Stimulated activated CD8-positive, alpha-beta memory T cell treated with anti-CD3 and anti-CD28 coated beads, Interleukin-12 subunit alpha, Interleukin-12 subunit beta, amount 100 ng/mL, for 24 hours (primary cell): ENCODE data around the gene DCAF8L2.
"Not testable (repeated sequence)": the region's sequence is repeated elsewhere in the genome, so short reads cannot be mapped to it uniquely, and the experiment has no call there.

Source experiments
- DNase-seq: peaks from one replicate; pipeline ENCODE4 v3.0.0-alpha.2; 2020; ENCODE audit errors: extremely low read depth

Gene DCAF8L2

DNA sequence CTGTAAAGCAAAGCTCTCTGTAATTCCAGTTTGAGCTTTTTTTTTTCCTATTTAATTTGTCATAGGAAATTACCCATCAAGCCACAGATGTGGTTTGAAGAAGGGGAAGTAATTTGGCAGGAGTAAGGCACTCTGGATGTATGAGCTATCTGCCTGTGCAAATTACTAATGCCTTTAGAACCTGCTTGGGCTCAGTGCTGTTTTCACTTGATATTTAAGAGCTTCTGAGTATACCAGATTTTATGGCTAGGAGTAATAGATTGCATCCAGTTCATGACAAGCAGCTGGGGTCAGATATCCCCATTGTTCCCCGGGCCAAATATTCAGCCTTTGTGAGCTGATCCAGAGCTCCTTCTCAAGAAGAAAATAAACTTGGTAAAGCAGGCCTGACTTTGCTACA is 89.1 kb downstream of the DCAF8L2 start:
- DNase-seq: no peak

DNA sequence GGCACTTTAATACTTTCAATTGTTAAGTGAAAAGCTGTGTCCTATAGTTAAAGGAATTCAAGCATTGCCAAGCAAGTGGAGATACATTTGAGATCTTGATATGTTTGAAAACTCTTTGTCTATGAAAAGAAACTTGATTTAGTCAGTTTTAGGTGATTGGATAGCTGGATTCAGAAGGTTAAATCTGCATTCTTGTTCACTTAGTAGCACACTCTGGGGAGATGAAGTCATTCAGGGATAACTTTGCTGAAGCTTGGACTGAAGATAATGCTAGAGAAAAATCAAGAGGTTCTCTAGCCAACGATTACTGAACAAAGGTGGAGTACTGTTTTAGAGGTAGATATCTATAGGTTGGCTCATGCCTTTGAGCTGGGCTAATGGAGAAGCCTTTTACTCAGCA is 90.6 kb downstream of the DCAF8L2 start:
- no peak for DNase-seq

DNA sequence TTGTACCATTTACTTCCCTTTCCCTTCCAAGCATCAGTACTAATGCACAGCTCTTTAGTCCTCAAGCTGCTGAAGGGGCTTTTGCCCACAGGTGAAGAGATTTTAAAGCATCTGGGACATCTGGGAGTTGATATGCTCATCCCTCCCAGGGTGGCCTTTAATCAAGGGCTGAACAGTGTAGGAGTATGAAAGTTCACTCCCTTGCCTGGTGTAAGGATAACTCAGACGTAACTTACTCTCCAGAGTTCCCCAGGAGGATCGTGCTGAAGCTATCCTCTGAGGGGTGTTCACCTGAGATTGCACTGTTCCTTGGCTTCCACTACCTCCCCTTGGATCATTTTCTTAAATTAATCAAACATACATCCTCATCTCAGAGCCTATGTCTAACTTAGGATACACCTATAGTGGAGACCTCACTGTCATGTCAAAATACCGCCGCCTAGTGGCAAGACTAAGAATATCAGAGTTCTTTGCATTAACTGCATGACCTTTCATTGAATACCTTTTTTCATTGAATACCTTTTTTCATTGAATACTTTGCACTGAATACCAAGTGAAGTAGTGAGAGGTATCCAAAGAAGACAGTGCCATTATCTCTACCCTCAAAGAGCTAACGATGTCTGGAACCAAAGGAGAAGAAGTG is 93.5 kb downstream of the DCAF8L2 start:
- not testable (repeated sequence) for DNase-seq

DNA sequence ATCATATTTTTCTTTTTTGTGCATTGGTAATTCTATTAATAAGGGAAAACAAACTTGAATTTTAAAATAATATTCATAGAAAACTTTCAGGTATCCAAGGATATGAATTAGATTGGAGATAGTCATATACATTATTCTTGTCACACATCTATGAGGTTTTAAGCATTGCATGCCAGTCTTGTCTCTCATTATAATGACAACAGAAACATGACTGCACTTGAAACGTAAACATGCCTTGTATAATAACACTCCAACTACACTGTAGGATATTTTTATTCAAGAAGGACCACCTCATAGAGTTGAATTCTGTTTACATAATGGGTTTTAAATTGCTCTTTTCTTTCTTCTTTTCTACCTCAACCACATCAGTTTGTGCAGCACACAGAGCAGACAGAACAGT is 104.5 kb downstream of the DCAF8L2 start:
- no peak for DNase-seq

DNA sequence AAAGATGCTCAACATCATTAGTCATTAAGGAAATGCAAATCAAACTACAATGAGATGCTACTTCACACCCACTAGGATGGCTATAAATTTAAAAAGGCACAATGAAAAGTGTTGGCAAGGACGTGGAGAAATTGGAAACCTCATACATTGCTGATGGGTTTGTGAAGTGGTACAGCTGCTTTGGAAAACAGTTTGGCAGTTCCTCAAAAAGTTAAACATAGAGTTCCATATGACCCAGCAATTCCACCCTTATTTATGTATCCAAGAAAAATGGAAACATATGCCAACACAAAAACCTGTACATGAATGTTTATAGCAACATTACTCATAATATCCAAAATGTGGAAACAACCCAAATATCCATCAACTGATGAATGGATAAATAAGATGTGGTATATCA is 116.4 kb downstream of the DCAF8L2 start:
- no peak for DNase-seq

DNA sequence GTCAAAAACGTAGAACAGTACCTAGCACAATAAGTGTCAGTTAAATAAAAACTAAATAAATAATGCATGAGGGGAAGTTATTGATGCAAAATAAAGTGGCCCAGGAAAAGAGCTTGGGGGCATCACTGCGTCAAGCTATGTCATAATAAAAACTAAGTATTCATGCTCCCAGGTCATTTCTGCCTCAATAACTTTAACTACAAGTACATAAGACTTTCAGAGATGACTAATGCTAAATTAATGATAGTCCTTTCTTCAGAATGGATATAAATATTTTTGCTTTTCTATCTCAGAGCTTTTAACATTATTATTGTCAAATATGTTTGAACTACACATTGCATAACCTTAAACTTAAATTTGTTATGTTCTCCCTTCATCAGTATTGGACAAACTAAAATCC is 125.5 kb downstream of the DCAF8L2 start:
- no peak for DNase-seq

DNA sequence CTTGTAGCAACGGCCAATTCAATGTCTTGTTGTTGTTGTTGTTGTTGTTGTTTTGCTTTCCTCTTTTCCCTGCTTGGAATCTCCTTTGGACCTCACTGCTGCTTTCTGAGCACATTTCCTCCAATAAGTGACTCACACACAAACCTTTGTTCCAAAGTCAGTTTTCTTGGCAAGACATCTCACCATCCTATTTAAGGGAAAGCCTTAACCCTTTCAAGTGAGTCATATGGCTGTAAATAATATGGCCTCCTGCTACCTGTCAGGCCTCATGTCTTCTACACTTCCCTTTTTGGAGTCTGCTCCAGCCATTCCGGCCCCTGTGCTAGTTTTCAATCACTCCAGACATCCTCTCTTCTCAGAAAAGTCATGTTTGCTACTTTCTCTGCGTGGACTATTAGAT is 138.1 kb downstream of the DCAF8L2 start:
- DNase-seq: no peak

DNA sequence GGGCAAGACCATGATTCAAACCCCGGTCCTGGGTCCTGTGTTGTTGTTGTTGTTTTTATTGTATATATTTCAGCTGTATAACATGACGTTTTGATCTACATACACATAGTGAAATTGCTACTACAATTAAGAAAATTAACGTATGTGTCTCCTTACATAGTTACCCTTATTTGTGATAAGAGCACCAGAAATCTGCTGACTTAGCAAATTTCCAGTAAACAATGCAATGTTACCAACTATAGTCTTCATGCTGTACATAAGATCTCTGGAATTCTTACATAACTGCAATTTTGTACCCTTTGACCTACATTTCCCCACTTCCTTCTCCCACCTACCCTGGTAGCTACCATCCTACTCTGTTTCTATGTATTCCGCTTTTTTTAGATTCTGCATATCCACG is 141.8 kb downstream of the DCAF8L2 start:
- no peak for DNase-seq

DNA sequence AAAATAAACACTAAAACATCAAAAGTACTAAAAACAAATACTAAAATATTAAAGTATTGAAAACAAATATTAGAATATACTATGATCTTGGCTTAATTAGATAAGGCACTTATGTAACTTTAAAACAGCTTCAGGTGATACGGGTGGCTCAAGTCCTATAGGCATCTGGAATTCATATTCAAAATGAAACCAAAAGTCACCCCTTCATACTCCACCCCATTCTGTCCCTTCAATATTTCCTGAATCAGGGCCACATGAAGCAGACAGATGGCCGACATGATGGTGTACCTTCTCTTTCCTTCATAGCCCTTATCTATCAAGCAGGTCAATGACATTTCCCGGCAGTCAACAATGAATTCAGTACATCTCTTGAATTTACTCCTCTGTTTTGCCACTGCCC is 145.8 kb downstream of the DCAF8L2 start:
- DNase-seq: no peak

DNA sequence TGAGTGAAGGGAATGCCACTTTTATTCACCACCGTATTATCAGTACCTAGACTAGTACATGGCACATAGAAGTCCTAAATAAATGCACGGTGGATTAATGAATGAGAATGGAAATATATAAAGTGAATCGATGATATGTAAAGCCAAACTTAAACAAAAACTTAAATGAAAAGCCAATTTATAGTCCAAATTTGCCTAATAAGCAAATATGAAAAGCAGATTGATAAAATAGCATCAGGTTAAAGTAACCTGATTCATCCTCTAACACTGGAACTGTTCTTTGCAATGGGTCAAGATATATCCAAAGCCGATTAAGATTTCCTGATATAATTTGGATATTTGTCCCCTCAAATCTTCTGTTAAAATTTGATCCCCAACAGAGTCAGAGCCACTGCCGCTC is 150.8 kb downstream of the DCAF8L2 start:
- DNase-seq: no peak

DNA sequence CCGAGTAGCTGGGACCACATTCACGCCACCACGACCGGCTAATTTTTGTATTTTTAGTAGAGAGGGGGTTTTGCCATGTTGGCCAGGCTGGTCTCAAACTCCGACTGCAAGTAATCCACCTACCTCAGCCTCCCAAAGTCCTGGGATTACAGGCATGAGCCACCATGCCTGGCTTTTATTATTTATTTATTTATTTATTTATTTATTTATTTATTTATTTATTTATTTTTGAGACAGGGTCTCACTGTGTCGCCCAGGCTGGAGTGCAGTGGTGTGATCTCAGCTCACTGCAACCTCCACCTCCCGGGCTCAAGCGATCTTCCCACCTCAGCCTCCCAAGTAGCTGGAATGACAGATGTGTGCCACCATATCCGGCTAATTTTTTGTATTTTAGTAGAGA is 153.4 kb downstream of the DCAF8L2 start:
- DNase-seq: not testable (repeated sequence)

DNA sequence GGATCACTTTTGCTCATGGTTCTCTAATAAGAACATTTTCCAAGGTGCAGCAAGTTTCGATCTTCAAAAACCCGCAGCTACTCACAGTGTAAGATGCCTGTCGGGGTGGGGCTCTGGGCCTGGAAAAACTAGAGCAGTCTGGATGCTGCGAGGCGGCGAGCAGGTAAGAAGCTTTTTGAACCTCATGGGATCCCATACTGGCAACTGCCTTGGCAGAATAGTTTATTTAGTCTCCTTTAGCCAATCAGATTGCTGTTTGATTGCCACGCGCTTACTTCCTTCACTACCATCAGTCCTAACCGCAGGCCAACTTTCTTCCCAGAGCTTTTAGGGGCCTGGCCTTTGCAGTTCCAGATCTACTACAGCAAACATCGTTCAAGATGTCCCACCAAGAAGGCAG is 156.4 kb downstream of the DCAF8L2 start:
- no peak for DNase-seq

DNA sequence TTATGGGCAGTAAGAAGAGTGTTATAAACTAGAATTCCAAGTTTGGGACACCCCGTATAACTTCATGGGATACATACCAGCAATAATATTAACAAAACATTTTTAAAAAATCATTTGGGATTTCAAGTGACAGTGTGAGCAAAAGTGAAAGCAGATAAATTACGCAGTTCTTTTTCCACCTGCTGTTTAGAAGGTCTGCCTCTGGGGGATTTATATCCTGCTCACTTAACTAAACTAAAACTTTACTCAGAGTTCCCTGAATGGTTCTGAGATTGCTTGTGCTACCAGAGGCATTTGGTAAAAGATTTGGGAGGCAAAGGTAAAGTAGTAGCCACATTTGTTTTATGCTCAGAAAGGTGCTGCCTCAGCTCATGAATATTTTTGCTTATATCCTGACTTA is 160.2 kb downstream of the DCAF8L2 start:
- DNase-seq: not testable (repeated sequence)

DNA sequence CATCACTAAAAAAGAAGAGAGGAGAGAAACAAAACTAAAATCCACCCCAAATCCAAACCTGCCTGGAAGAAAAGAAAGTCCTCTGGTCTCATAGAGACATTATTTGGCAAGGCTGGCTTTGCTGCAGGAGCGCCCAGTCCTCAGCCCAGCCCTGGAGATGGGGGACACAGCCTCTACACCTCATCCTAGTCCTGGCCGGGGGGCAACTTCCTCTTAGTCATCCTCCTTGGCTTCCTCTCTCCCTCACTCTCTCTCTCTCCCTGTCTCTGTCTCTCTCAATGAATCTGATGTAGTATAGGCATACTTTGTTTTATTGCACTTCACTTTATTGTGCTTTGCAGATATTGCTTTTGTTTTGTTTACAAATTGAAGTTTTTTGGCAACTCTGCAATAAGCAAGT is 161.8 kb downstream of the DCAF8L2 start:
- DNase-seq: no peak

DNA sequence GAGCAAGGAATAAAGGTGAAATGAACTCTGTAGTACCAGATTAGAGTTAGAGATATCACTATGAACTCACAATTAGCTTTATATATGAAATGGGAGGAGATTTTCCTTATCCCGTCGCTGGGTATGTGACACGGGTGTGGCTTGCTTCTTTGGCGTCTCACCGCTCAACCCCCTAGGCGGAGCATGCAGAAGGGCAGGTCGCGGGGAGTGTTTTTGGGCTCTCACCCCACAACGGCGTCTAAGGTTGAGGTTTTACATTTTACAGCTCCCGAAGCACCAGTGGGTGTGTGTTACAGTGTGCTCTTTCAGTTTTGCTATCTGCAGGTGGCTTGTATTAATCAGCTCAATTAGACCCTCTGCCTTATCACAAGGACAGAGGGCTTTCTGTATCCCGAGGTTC is 175.6 kb downstream of the DCAF8L2 start:
- no peak for DNase-seq

DNA sequence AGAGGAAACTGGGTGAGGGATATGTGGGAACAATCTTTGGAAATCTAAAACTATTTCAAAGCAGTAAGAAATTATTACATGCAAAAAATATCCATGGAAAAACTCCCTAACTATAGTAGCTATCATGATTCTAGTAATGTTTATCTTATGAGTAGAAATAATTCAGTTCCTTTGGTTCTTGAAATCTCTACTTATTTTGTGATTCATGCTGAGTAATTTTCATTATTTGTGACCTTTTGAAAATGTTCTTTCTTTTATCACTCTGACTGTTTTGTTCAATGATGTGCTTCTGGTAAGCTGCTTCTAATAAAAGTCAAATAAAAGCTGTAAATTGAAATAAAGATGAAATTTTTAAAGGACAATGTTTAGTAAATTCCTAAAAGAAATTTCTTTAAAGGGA is 177.2 kb downstream of the DCAF8L2 start:
- DNase-seq: no peak

DNA sequence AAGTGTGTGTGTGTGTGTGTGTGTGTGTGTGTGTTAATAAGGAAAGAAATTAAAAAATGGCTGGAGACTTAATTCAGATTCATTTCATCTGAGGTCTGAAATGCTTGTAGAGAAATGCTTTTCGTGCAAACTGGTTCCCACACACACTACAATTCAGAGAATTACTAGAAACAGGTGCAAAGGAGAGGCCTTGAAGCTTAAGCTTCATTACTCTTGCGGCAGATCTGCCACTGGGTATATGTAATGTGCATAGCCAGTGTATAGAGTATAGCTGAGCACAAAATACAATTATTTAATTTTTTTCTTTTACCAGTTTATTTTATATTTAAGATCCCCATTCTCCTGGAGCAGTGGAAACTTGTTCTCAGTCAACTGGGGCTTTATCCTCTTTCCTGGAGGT is 185.8 kb downstream of the DCAF8L2 start:
- no peak for DNase-seq

DNA sequence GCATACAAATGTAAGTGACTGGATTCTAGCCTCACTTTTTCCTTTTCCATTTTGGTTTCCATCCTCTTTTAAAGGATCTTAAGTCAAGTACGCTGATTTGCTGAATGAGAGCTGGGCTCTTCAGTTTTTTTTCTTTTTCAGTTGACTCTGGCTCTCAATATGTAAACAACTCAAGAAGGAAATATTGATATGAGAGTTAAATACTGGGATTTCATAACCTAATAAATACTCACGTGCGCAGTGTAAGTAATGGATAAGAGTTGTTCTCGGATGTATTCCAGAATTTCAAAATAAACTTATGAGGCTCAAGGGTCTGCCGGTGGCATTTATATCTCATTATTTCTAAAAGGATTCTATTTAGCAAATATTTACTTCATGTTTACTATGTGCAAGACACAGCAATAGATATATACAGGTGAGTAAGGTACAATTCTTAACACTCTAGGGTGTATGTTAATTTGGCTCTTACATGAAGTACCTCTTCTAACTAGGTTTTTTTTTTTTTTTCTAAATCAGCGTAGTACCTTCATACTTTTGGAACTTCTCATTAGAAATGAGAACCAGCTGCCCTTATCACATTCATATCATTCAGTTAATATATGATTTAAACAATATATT is 206.6 kb downstream of the DCAF8L2 start:
- DNase-seq: no peak

DNA sequence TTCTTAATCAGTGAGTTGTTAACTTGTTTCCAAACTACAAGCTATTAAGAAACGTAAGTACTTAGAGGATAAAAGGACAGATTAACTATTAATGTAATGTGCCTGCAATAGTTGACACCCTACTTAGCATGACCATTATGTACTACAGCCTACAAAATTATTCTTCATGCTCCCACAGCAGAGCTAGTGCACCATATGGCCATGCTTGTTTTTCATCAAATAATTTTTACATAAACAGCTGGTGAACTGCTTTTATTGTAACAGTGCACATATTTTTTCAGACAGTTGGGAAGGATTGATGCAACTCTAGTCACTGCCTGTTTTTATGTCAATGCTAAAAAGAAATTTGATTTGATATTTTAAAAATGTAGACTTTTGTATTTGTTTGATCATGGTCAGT is 207.4 kb downstream of the DCAF8L2 start:
- no peak for DNase-seq
